ENCODE measurements around the gene NABP1. TPM values are rescaled to one million over a fixed set of nuclear protein-coding genes. Genes with fewer than 3 reads are reported as not detected.

NABP1 gene
- polyA plus RNA-seq, 2 of the 4 experiments (the other 2 are of a cell fraction) = 21.9 to 22.4 TPM

GRCh38 chr2:191710411-191710900 lies 32.5 kb downstream of the NABP1 start:
- H3K4me3 ChIP-seq = no peak overlapping the region
- ChIA-PET CTCF (interaction anchor here (1.0 to 1.5 kb wide), 3 partner anchors 144 to 452 kb away, joined by 3 to 5 read pairs (median 3); no protein-coding TSS in a partner anchor), POLR2A (no interaction called here)
- H3K9me3 ChIP-seq = no peaks in the 10 kb centered on the region
- FAIRE-seq = no peak
- no peaks in the 10 kb centered on the region for H3K4me1 ChIP-seq
- no peak overlapping the region for H3K4me2 ChIP-seq
- H3K27ac ChIP-seq = no peak overlapping the region
- 100% methylated on average over 1 of the region's 1 CpG for WGBS (ENCODE audit: missing lambda C conversion rate)
- no peak for DNase-seq (ENCODE audit: low read depth in 1 of 2, low spot score in 1 of 2)
- ATAC-seq = no peak
- TF ChIP-seq, protein P1, sequence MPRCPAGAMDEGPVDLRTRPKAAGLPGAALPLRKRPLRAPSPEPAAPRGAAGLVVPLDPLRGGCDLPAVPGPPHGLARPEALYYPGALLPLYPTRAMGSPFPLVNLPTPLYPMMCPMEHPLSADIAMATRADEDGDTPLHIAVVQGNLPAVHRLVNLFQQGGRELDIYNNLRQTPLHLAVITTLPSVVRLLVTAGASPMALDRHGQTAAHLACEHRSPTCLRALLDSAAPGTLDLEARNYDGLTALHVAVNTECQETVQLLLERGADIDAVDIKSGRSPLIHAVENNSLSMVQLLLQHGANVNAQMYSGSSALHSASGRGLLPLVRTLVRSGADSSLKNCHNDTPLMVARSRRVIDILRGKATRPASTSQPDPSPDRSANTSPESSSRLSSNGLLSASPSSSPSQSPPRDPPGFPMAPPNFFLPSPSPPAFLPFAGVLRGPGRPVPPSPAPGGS (IDR thresholded peaks at IDR 0.05) = no peak
- TF ChIP-seq, protein P2, sequence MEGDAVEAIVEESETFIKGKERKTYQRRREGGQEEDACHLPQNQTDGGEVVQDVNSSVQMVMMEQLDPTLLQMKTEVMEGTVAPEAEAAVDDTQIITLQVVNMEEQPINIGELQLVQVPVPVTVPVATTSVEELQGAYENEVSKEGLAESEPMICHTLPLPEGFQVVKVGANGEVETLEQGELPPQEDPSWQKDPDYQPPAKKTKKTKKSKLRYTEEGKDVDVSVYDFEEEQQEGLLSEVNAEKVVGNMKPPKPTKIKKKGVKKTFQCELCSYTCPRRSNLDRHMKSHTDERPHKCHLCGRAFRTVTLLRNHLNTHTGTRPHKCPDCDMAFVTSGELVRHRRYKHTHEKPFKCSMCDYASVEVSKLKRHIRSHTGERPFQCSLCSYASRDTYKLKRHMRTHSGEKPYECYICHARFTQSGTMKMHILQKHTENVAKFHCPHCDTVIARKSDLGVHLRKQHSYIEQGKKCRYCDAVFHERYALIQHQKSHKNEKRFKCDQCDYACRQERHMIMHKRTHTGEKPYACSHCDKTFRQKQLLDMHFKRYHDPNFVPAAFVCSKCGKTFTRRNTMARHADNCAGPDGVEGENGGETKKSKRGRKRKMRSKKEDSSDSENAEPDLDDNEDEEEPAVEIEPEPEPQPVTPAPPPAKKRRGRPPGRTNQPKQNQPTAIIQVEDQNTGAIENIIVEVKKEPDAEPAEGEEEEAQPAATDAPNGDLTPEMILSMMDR (IDR thresholded peaks at IDR 0.05) = no peak
- TF ChIP-seq CHD2 (IDR thresholded peaks at IDR 0.05; ENCODE audit: low read length, partially characterized antibody) (no peak), BHLHE40 (IDR thresholded peaks at IDR 0.05; ENCODE audit: low read depth, low read length) (no peak), EHMT2 (IDR thresholded peaks at IDR 0.05; ENCODE audit: low read depth) (no peak), CBX2 (IDR thresholded peaks at IDR 0.05; ENCODE audit: borderline replicate concordance, low read depth) (no peak), KDM1A (IDR thresholded peaks at IDR 0.05; ENCODE audit: low read depth) (no peak), RCOR1 (IDR thresholded peaks at IDR 0.05; ENCODE audit: low read depth, low read length) (no peak), POLR2AphosphoS2 (conservative IDR thresholded peaks at IDR 0.05; ENCODE audit: low read length) (no peak), MYC (IDR thresholded peaks at IDR 0.05; ENCODE audit: borderline replicate concordance, low read length) (no peak), HEYL (CRISPR knock-in tag; IDR thresholded peaks at IDR 0.05) (no peak), ESRRA (IDR thresholded peaks at IDR 0.05; ENCODE audit: borderline replicate concordance, low read length) (no peak), MAFK (IDR thresholded peaks at IDR 0.05; ENCODE audit: partially characterized antibody) (no peak), ZSCAN20 (CRISPR knock-in tag; IDR thresholded peaks at IDR 0.05) (no peak), HOXA7 (CRISPR knock-in tag; IDR thresholded peaks at IDR 0.05) (no peak)
- TF ChIP-seq, protein P3, sequence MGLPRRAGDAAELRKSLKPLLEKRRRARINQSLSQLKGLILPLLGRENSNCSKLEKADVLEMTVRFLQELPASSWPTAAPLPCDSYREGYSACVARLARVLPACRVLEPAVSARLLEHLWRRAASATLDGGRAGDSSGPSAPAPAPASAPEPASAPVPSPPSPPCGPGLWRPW (IDR thresholded peaks at IDR 0.05) = no peak
- TF ChIP-seq, protein P4, sequence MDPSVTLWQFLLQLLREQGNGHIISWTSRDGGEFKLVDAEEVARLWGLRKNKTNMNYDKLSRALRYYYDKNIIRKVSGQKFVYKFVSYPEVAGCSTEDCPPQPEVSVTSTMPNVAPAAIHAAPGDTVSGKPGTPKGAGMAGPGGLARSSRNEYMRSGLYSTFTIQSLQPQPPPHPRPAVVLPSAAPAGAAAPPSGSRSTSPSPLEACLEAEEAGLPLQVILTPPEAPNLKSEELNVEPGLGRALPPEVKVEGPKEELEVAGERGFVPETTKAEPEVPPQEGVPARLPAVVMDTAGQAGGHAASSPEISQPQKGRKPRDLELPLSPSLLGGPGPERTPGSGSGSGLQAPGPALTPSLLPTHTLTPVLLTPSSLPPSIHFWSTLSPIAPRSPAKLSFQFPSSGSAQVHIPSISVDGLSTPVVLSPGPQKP (IDR thresholded peaks at IDR 0.05; ENCODE audit: low read depth, low read length) = no peak

DNA sequence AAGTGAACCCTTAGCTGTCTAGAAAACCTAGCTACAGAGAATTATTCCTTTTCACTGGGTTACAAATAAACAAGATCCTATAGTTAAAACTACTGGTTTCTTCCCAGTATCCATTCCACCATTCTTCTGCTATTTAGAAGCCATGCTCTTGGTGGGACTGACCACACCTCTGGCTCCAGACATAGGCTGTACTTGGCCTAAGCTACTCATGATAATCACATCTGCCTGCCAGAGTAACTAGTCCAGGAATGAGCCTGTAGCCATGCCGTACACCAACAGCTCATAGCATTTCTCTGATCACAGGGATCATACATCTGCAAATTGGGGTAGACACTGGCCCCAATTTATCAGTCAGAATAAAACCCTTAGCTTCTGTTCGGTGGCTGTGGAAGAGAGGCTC lies 33.7 kb downstream of the NABP1 start:
- POLR2A ChIA-PET = no interaction called here
- CTCF ChIA-PET = interaction anchor here (0.9 to 1.5 kb wide), 6 partner anchors 14 to 451 kb away, joined by 3 to 8 read pairs (median 4); no protein-coding TSS in a partner anchor
- ATAC-seq (no peak), DNase-seq (ENCODE audit: low read depth in 1 of 2, low spot score in 1 of 2) (no peak), FAIRE-seq (no peak)
- Histone ChIP-seq H3K4me3 (no peak overlapping the region), H3K9me3 (no peaks in the 10 kb centered on the region), H3K27ac (no peak overlapping the region), H3K4me1 (no peaks in the 10 kb centered on the region), H3K4me2 (no peak overlapping the region)
- WGBS (ENCODE audit: missing lambda C conversion rate) = 53% methylated on average over 2 of the region's 2 CpGs
- no peak for TF ChIP-seq FOSB (CRISPR knock-in tag; IDR thresholded peaks at IDR 0.05)
- TF ChIP-seq NFE2L2 (conservative IDR thresholded peaks at IDR 0.05; ENCODE audit: low read length) = no peak
- no peak for TF ChIP-seq KDM1A (IDR thresholded peaks at IDR 0.05; ENCODE audit: low read depth)
- TF ChIP-seq NR3C1 (IDR thresholded peaks at IDR 0.05) = no peak
- no peak for TF ChIP-seq CHD4 (IDR thresholded peaks at IDR 0.05; ENCODE audit: borderline replicate concordance)
- TF ChIP-seq, protein P5, sequence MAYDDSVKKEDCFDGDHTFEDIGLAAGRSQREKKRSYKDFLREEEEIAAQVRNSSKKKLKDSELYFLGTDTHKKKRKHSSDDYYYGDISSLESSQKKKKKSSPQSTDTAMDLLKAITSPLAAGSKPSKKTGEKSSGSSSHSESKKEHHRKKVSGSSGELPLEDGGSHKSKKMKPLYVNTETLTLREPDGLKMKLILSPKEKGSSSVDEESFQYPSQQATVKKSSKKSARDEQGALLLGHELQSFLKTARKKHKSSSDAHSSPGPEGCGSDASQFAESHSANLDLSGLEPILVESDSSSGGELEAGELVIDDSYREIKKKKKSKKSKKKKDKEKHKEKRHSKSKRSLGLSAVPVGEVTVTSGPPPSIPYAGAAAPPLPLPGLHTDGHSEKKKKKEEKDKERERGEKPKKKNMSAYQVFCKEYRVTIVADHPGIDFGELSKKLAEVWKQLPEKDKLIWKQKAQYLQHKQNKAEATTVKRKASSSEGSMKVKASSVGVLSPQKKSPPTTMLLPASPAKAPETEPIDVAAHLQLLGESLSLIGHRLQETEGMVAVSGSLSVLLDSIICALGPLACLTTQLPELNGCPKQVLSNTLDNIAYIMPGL (CRISPR knock-in tag; IDR thresholded peaks at IDR 0.05; ENCODE audit: borderline replicate concordance) = no peak
- TF ChIP-seq RNF2 (IDR thresholded peaks at IDR 0.05; ENCODE audit: borderline replicate concordance, low read depth) = no peak
- TF ChIP-seq NPAS2 (CRISPR knock-in tag; IDR thresholded peaks at IDR 0.05; ENCODE audit: borderline replicate concordance) = no peak
- no peak for TF ChIP-seq GATA3 (IDR thresholded peaks at IDR 0.05; ENCODE audit: borderline replicate concordance)
- no peak for TF ChIP-seq RAD21 (conservative IDR thresholded peaks at IDR 0.05 in 1 of 2, IDR thresholded peaks at IDR 0.05 in 1 of 2)
- no peak for TF ChIP-seq ZC3H11A (IDR thresholded peaks at IDR 0.05)
- no peak for TF ChIP-seq JUNB (IDR thresholded peaks at IDR 0.05)
- TF ChIP-seq, protein P2 (IDR thresholded peaks at IDR 0.05) = no peak
- no peak for TF ChIP-seq HOXB5 (CRISPR knock-in tag; IDR thresholded peaks at IDR 0.05)
